Gastrocnemius medialis (tissue), 4 donors: ENCODE results near the gene CAMTA1. TPM values are rescaled to one million over a fixed set of nuclear protein-coding genes. Genes with fewer than 3 reads are reported as not detected.
A peak's percentile ranks its signal among the peaks of the same experiment; 100 is the strongest.

Source experiments
- ATAC-seq, 2 donors: fragments of 150-250 bp; one replicate each; pipeline ENCODE4 v1.9.1; 2016
- DNase-seq, 2 donors: peaks; one replicate each; pipeline ENCODE4 v3.0.0-alpha.2; 2019
- H3K27ac ChIP-seq, 4 donors: fragments of 200-600 bp; sonication (generic); 1 replicate in 1 of 4; 2 replicates in 3 of 4; pipeline ENCODE4 v1.5.1; 2016 to 2018; ENCODE audit warnings: mild to moderate bottlenecking in 2 of 4, moderate library complexity in 1 of 4
- H3K27me3 ChIP-seq, 3 donors: fragments of 200-600 bp; sonication (generic) in 2 of 3; 1 replicate in 1 of 3; 2 replicates in 2 of 3; pipeline versions ENCODE4 v1.5.1 to v1.6.0; 2016 to 2019; ENCODE audit warnings: mild to moderate bottlenecking in 1 of 3, moderate library complexity in 1 of 3
- H3K36me3 ChIP-seq, 2 donors: fragments of 200-600 bp; sonication (generic) in 1 of 2; one replicate each; pipeline ENCODE4 v1.5.1; 2017 to 2018
- H3K4me1 ChIP-seq, 2 donors: fragments of 200-600 bp; sonication (generic) in 1 of 2; one replicate each; pipeline ENCODE4 v1.5.1; 2016 to 2017; ENCODE audit warnings: mild to moderate bottlenecking in 2 of 2
- H3K4me3 ChIP-seq, 4 donors: fragments of 200-600 bp; sonication (generic) in 3 of 4; 1 replicate in 1 of 4; 2 replicates in 3 of 4; pipeline ENCODE4 v1.5.1; 2016 to 2019; ENCODE audit warnings: mild to moderate bottlenecking in 2 of 4
- H3K9me3 ChIP-seq, 3 donors: fragments of 200-600 bp; sonication (generic) in 2 of 3; 1 replicate in 1 of 3; 2 replicates in 2 of 3; pipeline ENCODE4 v1.5.1; 2016 to 2019
- POLR2A ChIP-seq, 2 donors: fragments of 450-650 bp; IDR thresholded peaks; one replicate each; pipeline ENCODE4 v1.6.1; 2017; ENCODE audit warnings: antibody characterized with exemption in 2 of 2, mild to moderate bottlenecking in 2 of 2, moderate library complexity in 2 of 2
- in situ Hi-C, 4 donors: fragments of 200-750 bp; cut with MboI; loops; one replicate each; pipeline versions ENCODE4 v1.15.0 to v1.8.0; 2017; ENCODE audit warnings: low sequenced_read_pairs in 4 of 4
- intact Hi-C: fragments of 100-400 bp; cut with DNase I; formaldehyde crosslinking; loops from one replicate; pipeline ENCODE4 v1.15.1; 2023; ENCODE audit warnings: low total_unique reads
- total RNA-seq, 4 donors: library from RNA; depleted of rRNA; stranded (reverse); fragments of >200 nt; gene quantifications; one replicate each; pipeline versions ENCODE4 v1.1.0 to v1.2.3, GENCODE V29; 2016
- TF ChIP-seq, protein P1 (sequence below), 5 experiments: fragments of 450-650 bp in 3 of 5; fragments of 200-600 bp in 2 of 5; sonication (generic) in 2 of 5; IDR thresholded peaks in 4 of 5; conservative IDR thresholded peaks in 1 of 5; 1 replicate in 4 of 5; 2 replicates in 1 of 5; pipeline ENCODE4 v1.5.1; 2016 to 2019; ENCODE audit warnings: antibody characterized with exemption in 5 of 5, mild to moderate bottlenecking in 3 of 5, moderate library complexity in 3 of 5

The CAMTA1 gene
- total RNA-seq, 4 donors from 2014 or later = 60.5 to 113 (median 70.4) TPM

DNA sequence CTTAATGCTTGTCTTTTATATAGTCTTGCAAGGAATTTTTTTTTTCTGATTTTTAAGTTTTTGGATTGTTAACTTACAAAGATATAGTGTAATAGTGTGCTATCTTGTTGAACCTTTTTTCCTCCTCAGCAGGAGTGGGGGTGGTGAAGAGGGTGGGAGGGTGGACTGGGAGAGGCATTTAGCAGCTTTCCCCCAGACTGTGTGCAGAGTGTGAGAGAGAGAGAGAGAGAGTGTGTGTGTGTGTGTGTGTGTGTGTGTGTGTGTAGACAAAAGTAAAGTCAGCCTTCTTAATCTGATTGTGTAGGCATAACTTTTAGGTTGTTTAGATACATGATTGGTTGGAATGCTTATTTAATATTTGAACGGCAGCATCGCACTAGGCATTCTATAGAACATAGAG, 4.9 kb downstream of the CAMTA1 start:
- ATAC-seq = no peak
- H3K4me3 ChIP-seq = no peak overlapping the region
- no peak overlapping the region for H3K27ac ChIP-seq
- H3K36me3 ChIP-seq = no peaks in the 10 kb centered on the region
- H3K9me3 ChIP-seq = no peaks in the 10 kb centered on the region
- peaks cover 29 to 47% of the 10 kb centered on the region in 2 donors for H3K4me1 ChIP-seq
- DNase-seq = no peak
- H3K27me3 ChIP-seq = no peaks in the 10 kb centered on the region
- intact Hi-C loops = loop anchor here (5.0 kb wide), 2 partner anchors 42 to 102 kb away; no protein-coding TSS in a partner anchor
- in situ Hi-C loops = loop anchor here in 2 of 4 donors (10.0 kb wide), 3 partner anchors 85 to 275 kb away; no protein-coding TSS in a partner anchor
- TF ChIP-seq, protein P1, sequence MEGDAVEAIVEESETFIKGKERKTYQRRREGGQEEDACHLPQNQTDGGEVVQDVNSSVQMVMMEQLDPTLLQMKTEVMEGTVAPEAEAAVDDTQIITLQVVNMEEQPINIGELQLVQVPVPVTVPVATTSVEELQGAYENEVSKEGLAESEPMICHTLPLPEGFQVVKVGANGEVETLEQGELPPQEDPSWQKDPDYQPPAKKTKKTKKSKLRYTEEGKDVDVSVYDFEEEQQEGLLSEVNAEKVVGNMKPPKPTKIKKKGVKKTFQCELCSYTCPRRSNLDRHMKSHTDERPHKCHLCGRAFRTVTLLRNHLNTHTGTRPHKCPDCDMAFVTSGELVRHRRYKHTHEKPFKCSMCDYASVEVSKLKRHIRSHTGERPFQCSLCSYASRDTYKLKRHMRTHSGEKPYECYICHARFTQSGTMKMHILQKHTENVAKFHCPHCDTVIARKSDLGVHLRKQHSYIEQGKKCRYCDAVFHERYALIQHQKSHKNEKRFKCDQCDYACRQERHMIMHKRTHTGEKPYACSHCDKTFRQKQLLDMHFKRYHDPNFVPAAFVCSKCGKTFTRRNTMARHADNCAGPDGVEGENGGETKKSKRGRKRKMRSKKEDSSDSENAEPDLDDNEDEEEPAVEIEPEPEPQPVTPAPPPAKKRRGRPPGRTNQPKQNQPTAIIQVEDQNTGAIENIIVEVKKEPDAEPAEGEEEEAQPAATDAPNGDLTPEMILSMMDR (IDR thresholded peaks at IDR 0.05 in 4 of 5, conservative IDR thresholded peaks at IDR 0.05 in 1 of 5) = no peak
- TF ChIP-seq POLR2A (IDR thresholded peaks at IDR 0.05) = no peak

DNA sequence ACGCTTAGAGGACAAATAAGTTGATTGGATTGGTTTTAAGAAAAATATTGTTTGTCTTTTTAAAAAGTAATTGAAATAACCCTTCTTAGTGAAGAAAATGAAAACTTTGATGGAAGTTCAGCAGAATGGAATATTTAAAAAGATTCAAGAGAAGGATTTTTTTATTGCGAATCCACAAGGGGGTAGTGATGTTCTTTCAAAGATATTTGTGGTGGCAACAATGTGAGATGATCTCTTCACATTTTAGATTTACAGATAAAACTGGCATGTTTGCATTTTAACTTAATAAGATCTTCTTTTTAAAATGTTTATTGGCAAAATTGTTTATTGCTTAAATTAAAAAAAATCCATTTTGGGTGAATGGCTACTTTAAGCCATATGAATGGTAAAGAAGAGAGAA, 8.9 kb downstream of the CAMTA1 start:
- Histone ChIP-seq H3K27me3 (no peaks in the 10 kb centered on the region), H3K9me3 (no peaks in the 10 kb centered on the region), H3K4me3 (no peak overlapping the region), H3K4me1 (peaks cover 14 to 43% of the 10 kb centered on the region in 2 donors), H3K27ac (no peak overlapping the region), H3K36me3 (no peaks in the 10 kb centered on the region)
- no peak for DNase-seq
- in situ Hi-C loops (loop anchor here in 2 of 4 donors (10.0 kb wide), 3 partner anchors 81 to 271 kb away; no protein-coding TSS in a partner anchor), intact Hi-C loops (loop anchor here (1.0 to 5.0 kb wide), 3 partner anchors 38 to 276 kb away; no protein-coding TSS in a partner anchor)
- ATAC-seq = peak in 1 of 2 donors; percentile 30
- no peak for TF ChIP-seq POLR2A (IDR thresholded peaks at IDR 0.05)
- TF ChIP-seq, protein P1 (IDR thresholded peaks at IDR 0.05 in 4 of 5, conservative IDR thresholded peaks at IDR 0.05 in 1 of 5) = peak in 4 of 5 experiments; percentile 29 to 45 (median 39)

DNA sequence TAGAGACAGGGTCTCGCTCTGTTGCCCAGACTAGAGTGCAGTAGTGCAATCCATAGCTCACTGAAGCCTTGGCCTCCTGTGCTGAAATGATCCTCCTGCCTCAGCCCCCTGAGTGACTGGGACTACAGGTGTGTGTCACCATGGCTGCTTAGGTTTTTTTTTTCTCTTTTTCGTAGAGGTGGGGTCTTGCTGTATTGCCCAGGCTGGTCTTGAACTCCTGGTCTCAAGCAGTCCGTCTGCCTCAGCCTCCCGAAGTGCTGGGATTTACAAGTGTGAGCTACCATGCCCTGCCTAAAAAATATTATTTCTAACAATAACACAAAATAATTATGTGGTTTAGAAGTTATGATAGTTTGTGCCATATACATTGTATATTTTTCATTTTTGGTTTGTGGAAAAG, 9.9 kb downstream of the CAMTA1 start:
- DNase-seq (no peak), ATAC-seq (no peak)
- Histone ChIP-seq H3K4me1 (peaks cover 12 to 42% of the 10 kb centered on the region in 2 donors), H3K27ac (no peak overlapping the region), H3K36me3 (no peaks in the 10 kb centered on the region), H3K9me3 (no peaks in the 10 kb centered on the region), H3K4me3 (no peak overlapping the region), H3K27me3 (no peaks in the 10 kb centered on the region)
- TF ChIP-seq, protein P1 (IDR thresholded peaks at IDR 0.05 in 4 of 5, conservative IDR thresholded peaks at IDR 0.05 in 1 of 5) = no peak
- TF ChIP-seq POLR2A (IDR thresholded peaks at IDR 0.05) = no peak
- in situ Hi-C loops = loop anchor here in 2 of 4 donors (10.0 kb wide), 3 partner anchors 80 to 270 kb away; no protein-coding TSS in a partner anchor
- intact Hi-C loops = no loop called here

DNA sequence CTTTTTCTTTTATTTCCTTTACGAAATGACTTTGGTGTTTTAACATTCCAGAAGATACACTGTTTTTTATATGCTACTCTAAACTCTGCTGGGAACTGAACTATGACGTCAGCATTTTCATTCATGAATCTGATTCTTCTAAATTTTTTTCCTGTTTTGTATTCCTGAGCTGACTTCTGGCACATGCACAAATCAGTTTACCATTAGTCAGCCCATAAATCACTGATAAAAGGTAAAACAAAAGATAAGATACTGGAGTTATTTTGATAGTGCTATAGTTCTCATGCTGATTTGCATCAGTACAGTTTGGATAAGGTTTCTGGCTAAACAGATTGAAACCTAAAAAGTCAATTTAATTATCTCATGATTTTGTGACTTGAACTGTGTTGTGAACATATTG, 10.4 kb downstream of the CAMTA1 start:
- ATAC-seq (no peak), DNase-seq (no peak)
- intact Hi-C loops = no loop called here
- no peaks in the 10 kb centered on the region for H3K9me3 ChIP-seq
- H3K4me1 ChIP-seq = peaks cover 12 to 44% of the 10 kb centered on the region in 2 donors
- H3K4me3 ChIP-seq = no peak overlapping the region
- H3K27me3 ChIP-seq = no peaks in the 10 kb centered on the region
- H3K36me3 ChIP-seq = no peaks in the 10 kb centered on the region
- in situ Hi-C loops = loop anchor here in 2 of 4 donors (10.0 kb wide), 3 partner anchors 79 to 269 kb away; no protein-coding TSS in a partner anchor
- H3K27ac ChIP-seq = no peak overlapping the region
- TF ChIP-seq POLR2A (IDR thresholded peaks at IDR 0.05) = no peak
- TF ChIP-seq, protein P1 (IDR thresholded peaks at IDR 0.05 in 4 of 5, conservative IDR thresholded peaks at IDR 0.05 in 1 of 5) = no peak
